ENCODE measurements around the gene ERBB3.

- TF ChIP-seq, protein P1, sequence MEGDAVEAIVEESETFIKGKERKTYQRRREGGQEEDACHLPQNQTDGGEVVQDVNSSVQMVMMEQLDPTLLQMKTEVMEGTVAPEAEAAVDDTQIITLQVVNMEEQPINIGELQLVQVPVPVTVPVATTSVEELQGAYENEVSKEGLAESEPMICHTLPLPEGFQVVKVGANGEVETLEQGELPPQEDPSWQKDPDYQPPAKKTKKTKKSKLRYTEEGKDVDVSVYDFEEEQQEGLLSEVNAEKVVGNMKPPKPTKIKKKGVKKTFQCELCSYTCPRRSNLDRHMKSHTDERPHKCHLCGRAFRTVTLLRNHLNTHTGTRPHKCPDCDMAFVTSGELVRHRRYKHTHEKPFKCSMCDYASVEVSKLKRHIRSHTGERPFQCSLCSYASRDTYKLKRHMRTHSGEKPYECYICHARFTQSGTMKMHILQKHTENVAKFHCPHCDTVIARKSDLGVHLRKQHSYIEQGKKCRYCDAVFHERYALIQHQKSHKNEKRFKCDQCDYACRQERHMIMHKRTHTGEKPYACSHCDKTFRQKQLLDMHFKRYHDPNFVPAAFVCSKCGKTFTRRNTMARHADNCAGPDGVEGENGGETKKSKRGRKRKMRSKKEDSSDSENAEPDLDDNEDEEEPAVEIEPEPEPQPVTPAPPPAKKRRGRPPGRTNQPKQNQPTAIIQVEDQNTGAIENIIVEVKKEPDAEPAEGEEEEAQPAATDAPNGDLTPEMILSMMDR (IDR thresholded peaks at IDR 0.05), result no peak
- TF ChIP-seq POLR2AphosphoS5 (IDR thresholded peaks at IDR 0.05), result no peak
- no peak for TF ChIP-seq POLR2A (IDR thresholded peaks at IDR 0.05)
- TF ChIP-seq EP300 (IDR thresholded peaks at IDR 0.05), result no peak
Measured at GRCh38 chr12:56042843-56043242, 37.1 kb upstream of the ERBB3 start.

Measured in stomach (tissue), 4 donors.